Calu3 (cell line): ENCODE results near the gene CCDC92B. TPM values are rescaled to one million over a fixed set of nuclear protein-coding genes. Genes with fewer than 3 reads are reported as not detected.
"Not testable (repeated sequence)": the region's sequence is repeated elsewhere in the genome, so short reads cannot be mapped to it uniquely, and the experiment has no call there.

Experiments used
- BruUV-seq: library from RNA; stranded (reverse); fragments of 400-500 nt; replicated peaks from 2 replicates; lab custom pipeline; 2021; lab: Mats Ljungman, UMichigan
- CTCF ChIA-PET: fragments of 300-600 bp; sonication (Branson Sonifier 250); formaldehyde crosslinking; loops from one replicate; lab custom pipeline; 2022; ENCODE audit warnings: antibody characterized with exemption; lab: Charles Lee
- DNase-seq: peaks from one replicate; pipeline ENCODE4 v3.0.0; 2022
- H3K27ac Mint-ChIP-seq: one replicate; pipeline ENCODE4 v1.8.0; 2022; ENCODE audit warnings: mixed read lengths; ENCODE audit not compliant: unreplicated experiment
- H3K27me3 Mint-ChIP-seq: one replicate; pipeline ENCODE4 v1.8.0; 2022; ENCODE audit warnings: mixed read lengths; ENCODE audit not compliant: unreplicated experiment
- H3K36me3 Mint-ChIP-seq: one replicate; pipeline ENCODE4 v1.8.0; 2022; ENCODE audit warnings: mild to moderate bottlenecking, moderate library complexity, mixed read lengths; ENCODE audit not compliant: insufficient read depth, unreplicated experiment
- H3K4me1 Mint-ChIP-seq: one replicate; pipeline ENCODE4 v1.8.0; 2022; ENCODE audit warnings: mild to moderate bottlenecking, low read depth, mixed read lengths; ENCODE audit not compliant: unreplicated experiment
- H3K4me3 Mint-ChIP-seq: one replicate; pipeline ENCODE4 v1.8.0; 2022; ENCODE audit warnings: mild to moderate bottlenecking, low read depth, moderate library complexity, mixed read lengths; ENCODE audit not compliant: unreplicated experiment
- H3K9me3 Mint-ChIP-seq: one replicate; pipeline ENCODE4 v1.8.0; 2022; ENCODE audit warnings: low read depth, mixed read lengths; ENCODE audit not compliant: unreplicated experiment
- CTCF ChIP-seq: fragments of 200-600 bp; IDR thresholded peaks from one replicate; pipeline ENCODE4 v1.8.0; 2022; ENCODE audit warnings: antibody characterized with exemption; ENCODE audit not compliant: unreplicated experiment
- intact Hi-C: fragments of 100-400 bp; cut with micrococcal nuclease; formaldehyde crosslinking; loops from one replicate; pipeline ENCODE4 v1.10.0; 2022; ENCODE audit not compliant: unreplicated experiment
- total RNA-seq: library from RNA; stranded (reverse); gene quantifications from 2 replicates; pipeline ENCODE4 v1.2.3, GENCODE V29; 2022

The CCDC92B gene
- total RNA-seq, 1 experiment from 2014 or later = not detected

DNA sequence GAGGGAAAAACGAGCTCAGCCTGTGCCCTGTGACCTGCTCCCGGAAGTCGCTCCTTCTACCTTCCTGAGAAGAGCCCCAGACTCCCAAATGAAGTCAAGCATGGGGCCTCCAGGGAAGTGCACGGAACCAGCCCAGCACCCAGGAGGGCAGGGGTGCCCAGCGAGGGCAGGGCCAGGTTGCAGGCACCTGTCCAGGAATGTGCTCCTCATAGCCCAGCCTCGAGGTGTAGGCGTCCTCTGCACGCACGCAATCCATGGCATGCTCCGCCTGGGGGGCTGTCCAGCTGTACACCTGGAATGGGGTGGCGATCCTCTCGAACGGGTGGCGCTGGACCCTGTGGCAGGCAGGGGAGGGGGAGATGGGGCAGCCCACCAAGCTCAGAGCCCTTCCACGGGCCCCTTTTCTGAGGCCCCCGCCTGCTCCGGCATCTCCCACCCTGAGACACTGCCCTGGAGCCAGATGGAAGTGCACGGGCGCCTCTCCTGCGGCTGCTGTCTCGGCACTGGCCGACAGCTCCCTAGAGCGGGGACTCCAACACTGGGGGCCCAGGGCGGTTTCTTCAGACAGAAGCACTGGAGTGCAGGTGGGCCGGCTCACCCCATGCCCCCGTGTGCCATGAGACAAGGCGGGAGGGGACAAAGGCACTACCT is 48.8 kb downstream of the CCDC92B start:
- TF ChIP-seq CTCF = no peak

GRCh38 chr17:2700030-2700490 is 49.4 kb downstream of the CCDC92B start:
- BruUV-seq = no TSS peak
- TF ChIP-seq CTCF = no peak
- H3K27ac Mint-ChIP-seq = no peak overlapping the region
- DNase-seq = no peak
- H3K9me3 Mint-ChIP-seq = no peaks in the 10 kb centered on the region
- intact Hi-C loops = no loop called here
- peaks cover under 1% of the 10 kb centered on the region for H3K4me1 Mint-ChIP-seq
- no peak overlapping the region for H3K4me3 Mint-ChIP-seq
- no peaks in the 10 kb centered on the region for H3K27me3 Mint-ChIP-seq
- CTCF ChIA-PET = no interaction called here
- H3K36me3 Mint-ChIP-seq = peaks cover 39% of the 10 kb centered on the region

More for the DNA sequence above, 48.8 kb downstream of the CCDC92B start:
- intact Hi-C loops = no loop called here
- peaks cover 34% of the 10 kb centered on the region for H3K36me3 Mint-ChIP-seq
- H3K27ac Mint-ChIP-seq = no peak overlapping the region
- TSS peak; percentile 35 for BruUV-seq
- no peak for DNase-seq
- H3K4me3 Mint-ChIP-seq = no peak overlapping the region
- peaks cover 6% of the 10 kb centered on the region for H3K4me1 Mint-ChIP-seq
- H3K27me3 Mint-ChIP-seq = no peaks in the 10 kb centered on the region
- H3K9me3 Mint-ChIP-seq = no peaks in the 10 kb centered on the region
- CTCF ChIA-PET = no interaction called here

- BruUV-seq, DNase-seq, H3K9me3 Mint-ChIP-seq, H3K27me3 Mint-ChIP-seq, H3K4me1 Mint-ChIP-seq, CTCF ChIA-PET, H3K27ac Mint-ChIP-seq, H3K4me3 Mint-ChIP-seq, intact Hi-C loops: not testable (repeated sequence)
- peaks cover 38% of the 10 kb centered on the region for H3K36me3 Mint-ChIP-seq
Observed at GRCh38 chr17:2699216-2699805, 50.1 kb downstream of the CCDC92B start.

DNA sequence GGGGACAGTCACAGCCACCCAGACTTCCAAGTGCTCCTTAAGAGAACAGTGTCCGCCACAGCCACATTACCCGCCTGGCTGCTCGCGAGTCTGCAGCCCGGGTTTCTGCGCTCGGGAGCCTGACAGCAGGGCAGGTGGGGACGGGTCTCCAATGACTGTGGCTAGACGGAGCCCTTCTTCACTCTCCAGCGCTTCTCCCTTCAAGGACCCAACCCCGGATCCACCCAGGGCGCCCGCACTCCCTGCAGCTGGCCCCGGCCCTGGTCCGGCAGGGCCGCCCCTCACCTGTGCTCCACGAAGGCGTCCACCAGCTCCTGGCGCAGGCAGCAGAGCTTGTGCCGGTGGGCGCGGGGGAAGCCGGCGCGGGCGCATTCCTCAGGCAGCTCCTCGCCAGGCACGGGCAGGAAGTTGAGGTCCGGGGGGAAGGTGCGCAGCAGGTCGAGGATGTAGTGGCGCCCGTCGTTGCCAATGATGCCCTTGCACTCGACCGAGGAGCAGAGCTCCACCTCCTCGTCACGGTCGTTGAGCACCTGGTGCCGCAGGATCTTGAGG is 51.8 kb downstream of the CCDC92B start:
- CTCF ChIA-PET = no interaction called here
- no TSS peak for BruUV-seq
- no peaks in the 10 kb centered on the region for H3K4me1 Mint-ChIP-seq
- peaks cover 39% of the 10 kb centered on the region for H3K36me3 Mint-ChIP-seq
- intact Hi-C loops = no loop called here
- no peak for DNase-seq
- TF ChIP-seq CTCF = no peak
- no peaks in the 10 kb centered on the region for H3K9me3 Mint-ChIP-seq
- H3K27ac Mint-ChIP-seq = no peak overlapping the region
- H3K27me3 Mint-ChIP-seq = no peaks in the 10 kb centered on the region
- H3K4me3 Mint-ChIP-seq = no peak overlapping the region
